NB4 (cell line): Measurements from ENCODE around the gene CCSER1.

Source experiments
- CTCF ChIP-seq: IDR thresholded peaks from one replicate; pipeline ENCODE4 v1.5.1; 2012; ENCODE audit warnings: low read depth, low read length
- MAX ChIP-seq: IDR thresholded peaks from 2 replicates; pipeline ENCODE4 v1.6.1; 2011; ENCODE audit warnings: low read depth, low read length
- MYC ChIP-seq: IDR thresholded peaks from 2 replicates; pipeline ENCODE4 v1.6.1; 2011; ENCODE audit warnings: low read depth, low read length
- POLR2A ChIP-seq: IDR thresholded peaks from 2 replicates; pipeline ENCODE4 v1.6.1; 2011; ENCODE audit warnings: mild to moderate bottlenecking; ENCODE audit not compliant: insufficient read length; ENCODE audit errors: extremely low read depth

DNA sequence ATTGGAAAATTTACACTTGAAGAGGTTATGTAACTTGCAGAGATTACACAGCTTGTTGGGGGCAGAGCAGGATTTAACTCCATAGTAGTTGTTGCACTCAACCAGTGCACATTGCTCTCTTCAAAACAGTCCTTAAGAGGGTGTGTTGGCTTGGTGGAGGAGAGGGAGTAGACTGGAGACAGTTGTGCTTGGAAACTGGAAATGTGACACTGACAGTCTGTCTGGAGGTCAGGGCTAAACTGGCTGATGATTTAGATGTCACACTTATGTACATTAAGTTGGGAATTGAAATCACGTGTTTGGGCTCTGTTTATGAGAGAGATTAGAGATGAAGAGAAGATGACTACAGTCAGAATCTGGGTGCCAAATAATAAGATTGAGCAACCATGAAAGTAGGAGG lies 32.9 kb downstream of the CCSER1 start:
- TF ChIP-seq POLR2A (no peak), MAX (no peak), CTCF (no peak), MYC (no peak)
